ENCODE data around the gene CADPS. TPM values are rescaled to one million over a fixed set of nuclear protein-coding genes. Genes with fewer than 3 reads are reported as not detected.
A peak's percentile ranks its signal among the peaks of the same experiment; 100 is the strongest.

Gene CADPS
- polyA plus RNA-seq, 1 donor (not counting 4 experiments of a cell fraction or from before 2014, with no cell fraction given) = not detected

DNA sequence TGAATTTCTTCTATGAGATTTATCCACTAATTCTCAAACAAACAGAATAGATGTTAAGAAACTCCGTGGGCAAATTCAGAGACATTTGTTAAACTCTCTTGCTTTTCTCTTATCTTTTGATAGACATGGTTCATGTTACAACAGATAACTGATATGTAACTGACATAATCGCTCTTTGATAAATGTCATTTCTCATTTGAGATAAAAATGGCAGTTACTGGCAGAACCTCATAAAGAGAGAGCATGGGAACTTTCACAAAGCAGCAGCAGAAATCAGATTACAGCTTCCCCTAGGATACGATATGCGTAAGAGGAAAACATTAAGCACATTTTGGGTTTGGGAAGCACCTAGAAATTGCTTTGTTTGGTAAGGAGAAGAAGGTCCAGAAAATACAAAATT lies 126.1 kb downstream of the CADPS start:
- Histone ChIP-seq H3K36me3 (ENCODE audit: control insufficient read depth in 2 of 2, extremely low read depth in 1 of 2, insufficient read depth in 2 of 2, low read length in 2 of 2) (no peaks in the 10 kb centered on the region), H3K79me2 (ENCODE audit: control insufficient read depth, insufficient read depth, low read length) (no peaks in the 10 kb centered on the region), H3K9me1 (ENCODE audit: control insufficient read depth, extremely low read depth, insufficient read depth, low read length) (no peaks in the 10 kb centered on the region), H3K4me3 (ENCODE audit: control insufficient read depth in 2 of 3, extremely low read depth in 1 of 3, insufficient read depth in 2 of 3, low read depth in 1 of 3, low read length in 3 of 3) (no peak overlapping the region), H3K9me3 (ENCODE audit: control insufficient read depth, low read depth, low read length) (no peaks in the 10 kb centered on the region), H3K27me3 (ENCODE audit: control insufficient read depth, extremely low read depth, insufficient read depth, low read length) (no peaks in the 10 kb centered on the region), H3K4me1 (ENCODE audit: control insufficient read depth, extremely low read depth, insufficient read depth, low read length) (no peaks in the 10 kb centered on the region), H4K20me1 (ENCODE audit: control insufficient read depth, extremely low read depth, insufficient read depth, low read length) (no peaks in the 10 kb centered on the region), H3K27ac (ENCODE audit: control insufficient read depth, insufficient read depth, low read length) (no peak overlapping the region), H3K4me2 (ENCODE audit: control insufficient read depth, extremely low read depth, insufficient read depth, low read depth, low read length) (no peak overlapping the region), H3K9ac (ENCODE audit: control insufficient read depth, extremely low read depth, insufficient read depth, low read length) (no peak overlapping the region), H2AFZ (ENCODE audit: control insufficient read depth, low read length) (no peak overlapping the region)
- DNase-seq (ENCODE audit: low read depth, low spot score) (no peak), FAIRE-seq (peak; percentile 36)
- dilution Hi-C loops (cut with MboI; ENCODE audit: extremely low pct_ligation_motif_present, low sequenced_read_pairs) = no loop called here
- TF ChIP-seq, protein P1, sequence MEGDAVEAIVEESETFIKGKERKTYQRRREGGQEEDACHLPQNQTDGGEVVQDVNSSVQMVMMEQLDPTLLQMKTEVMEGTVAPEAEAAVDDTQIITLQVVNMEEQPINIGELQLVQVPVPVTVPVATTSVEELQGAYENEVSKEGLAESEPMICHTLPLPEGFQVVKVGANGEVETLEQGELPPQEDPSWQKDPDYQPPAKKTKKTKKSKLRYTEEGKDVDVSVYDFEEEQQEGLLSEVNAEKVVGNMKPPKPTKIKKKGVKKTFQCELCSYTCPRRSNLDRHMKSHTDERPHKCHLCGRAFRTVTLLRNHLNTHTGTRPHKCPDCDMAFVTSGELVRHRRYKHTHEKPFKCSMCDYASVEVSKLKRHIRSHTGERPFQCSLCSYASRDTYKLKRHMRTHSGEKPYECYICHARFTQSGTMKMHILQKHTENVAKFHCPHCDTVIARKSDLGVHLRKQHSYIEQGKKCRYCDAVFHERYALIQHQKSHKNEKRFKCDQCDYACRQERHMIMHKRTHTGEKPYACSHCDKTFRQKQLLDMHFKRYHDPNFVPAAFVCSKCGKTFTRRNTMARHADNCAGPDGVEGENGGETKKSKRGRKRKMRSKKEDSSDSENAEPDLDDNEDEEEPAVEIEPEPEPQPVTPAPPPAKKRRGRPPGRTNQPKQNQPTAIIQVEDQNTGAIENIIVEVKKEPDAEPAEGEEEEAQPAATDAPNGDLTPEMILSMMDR (optimal IDR thresholded peaks at IDR 0.05 in 1 of 3, IDR thresholded peaks at IDR 0.05 in 1 of 3, conservative IDR thresholded peaks at IDR 0.05 in 1 of 3; ENCODE audit: extremely low read depth in 1 of 3, insufficient read depth in 2 of 3, low read length in 3 of 3) = no peak
- no peak for TF ChIP-seq EZH2 (IDR thresholded peaks at IDR 0.05; ENCODE audit: low read length)

DNA sequence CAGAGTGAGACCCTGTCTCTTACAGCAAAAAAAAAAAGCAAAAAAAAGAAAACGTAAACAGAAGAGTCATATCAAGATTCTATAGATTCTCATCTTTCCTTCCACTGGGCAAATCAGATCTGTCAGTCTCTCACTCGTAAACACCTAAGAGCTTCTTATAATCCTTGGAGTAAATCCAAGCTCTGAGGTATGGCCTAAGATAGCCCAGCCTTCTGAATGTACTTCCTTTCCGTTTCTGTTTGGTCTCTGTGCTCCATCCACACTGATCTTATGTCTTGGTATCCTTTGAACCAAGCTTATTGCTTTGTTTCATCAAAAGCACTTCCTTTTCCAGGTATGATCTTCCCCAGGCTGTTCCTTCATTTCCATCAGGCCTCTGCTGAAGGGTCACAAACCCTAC lies 137.8 kb downstream of the CADPS start:
- TF ChIP-seq, protein P1 (optimal IDR thresholded peaks at IDR 0.05 in 1 of 3, IDR thresholded peaks at IDR 0.05 in 1 of 3, conservative IDR thresholded peaks at IDR 0.05 in 1 of 3; ENCODE audit: extremely low read depth in 1 of 3, insufficient read depth in 2 of 3, low read length in 3 of 3) = no peak
- no peak for TF ChIP-seq EZH2 (IDR thresholded peaks at IDR 0.05; ENCODE audit: low read length)
- H3K79me2 ChIP-seq (ENCODE audit: control insufficient read depth, insufficient read depth, low read length) = no peaks in the 10 kb centered on the region
- H3K4me1 ChIP-seq (ENCODE audit: control insufficient read depth, extremely low read depth, insufficient read depth, low read length) = no peaks in the 10 kb centered on the region
- no peak overlapping the region for H3K4me2 ChIP-seq (ENCODE audit: control insufficient read depth, extremely low read depth, insufficient read depth, low read depth, low read length)
- H4K20me1 ChIP-seq (ENCODE audit: control insufficient read depth, extremely low read depth, insufficient read depth, low read length) = no peaks in the 10 kb centered on the region
- no peaks in the 10 kb centered on the region for H3K9me1 ChIP-seq (ENCODE audit: control insufficient read depth, extremely low read depth, insufficient read depth, low read length)
- peak overlapping the region; percentile 42 for H2AFZ ChIP-seq (ENCODE audit: control insufficient read depth, low read length)
- no peaks in the 10 kb centered on the region for H3K9me3 ChIP-seq (ENCODE audit: control insufficient read depth, low read depth, low read length)
- FAIRE-seq (no peak), DNase-seq (ENCODE audit: low read depth, low spot score) (no peak)
- no peaks in the 10 kb centered on the region for H3K27me3 ChIP-seq (ENCODE audit: control insufficient read depth, extremely low read depth, insufficient read depth, low read length)
- H3K9ac ChIP-seq (ENCODE audit: control insufficient read depth, extremely low read depth, insufficient read depth, low read length) = no peak overlapping the region
- H3K27ac ChIP-seq (ENCODE audit: control insufficient read depth, insufficient read depth, low read length) = no peak overlapping the region
- dilution Hi-C loops (cut with MboI; ENCODE audit: extremely low pct_ligation_motif_present, low sequenced_read_pairs) = no loop called here
- no peak overlapping the region for H3K4me3 ChIP-seq (ENCODE audit: control insufficient read depth in 2 of 3, extremely low read depth in 1 of 3, insufficient read depth in 2 of 3, low read depth in 1 of 3, low read length in 3 of 3)
- H3K36me3 ChIP-seq (ENCODE audit: control insufficient read depth in 2 of 2, extremely low read depth in 1 of 2, insufficient read depth in 2 of 2, low read length in 2 of 2) = no peaks in the 10 kb centered on the region
